Measurements from ENCODE around the gene ZP3. TPM values are rescaled to one million over a fixed set of nuclear protein-coding genes. Genes with fewer than 3 reads are reported as not detected.
"Not testable (repeated sequence)": the region's sequence is repeated elsewhere in the genome, so short reads cannot be mapped to it uniquely, and the experiment has no call there.

The ZP3 gene
- total RNA-seq, 1 donor: 0.63 TPM

- not testable (repeated sequence) for DNase-seq (ENCODE audit: low read depth); H3K4me3 ChIP-seq (ENCODE audit: low read depth, low read length)
These were observed 40.2 kb downstream of the ZP3 start for GRCh38 chr7:76464959-76465358.

- not testable (repeated sequence) for DNase-seq (ENCODE audit: low read depth); H3K4me3 ChIP-seq (ENCODE audit: low read depth, low read length)
These were observed 41.2 kb downstream of the ZP3 start for GRCh38 chr7:76465950-76466349.

- H3K4me3 ChIP-seq (ENCODE audit: low read depth, low read length); DNase-seq (ENCODE audit: low read depth): not testable (repeated sequence)
These were observed 43.1 kb downstream of the ZP3 start for GRCh38 chr7:76467743-76468404.

- H3K4me3 ChIP-seq (ENCODE audit: low read depth, low read length); DNase-seq (ENCODE audit: low read depth): not testable (repeated sequence)
These were observed 46.9 kb downstream of the ZP3 start for GRCh38 chr7:76471556-76472221.

GRCh38 chr7:76473097-76473496 is 48.3 kb downstream of the ZP3 start:
- not testable (repeated sequence) for DNase-seq (ENCODE audit: low read depth); H3K4me3 ChIP-seq (ENCODE audit: low read depth, low read length)

- H3K4me3 ChIP-seq (ENCODE audit: low read depth, low read length); DNase-seq (ENCODE audit: low read depth): not testable (repeated sequence)
These were observed 51.5 kb downstream of the ZP3 start for GRCh38 chr7:76476280-76476679.

- H3K4me3 ChIP-seq (ENCODE audit: low read depth, low read length); DNase-seq (ENCODE audit: low read depth): not testable (repeated sequence)
These were observed 52.2 kb downstream of the ZP3 start for GRCh38 chr7:76476742-76477474.

- not testable (repeated sequence) for H3K4me3 ChIP-seq (ENCODE audit: low read depth, low read length); DNase-seq (ENCODE audit: low read depth)
These were observed 54.9 kb downstream of the ZP3 start for GRCh38 chr7:76479628-76480027.

GRCh38 chr7:76480403-76481253 is 55.9 kb downstream of the ZP3 start:
- H3K4me3 ChIP-seq (ENCODE audit: low read depth, low read length); DNase-seq (ENCODE audit: low read depth): not testable (repeated sequence)

GRCh38 chr7:76482660-76483059 is 57.9 kb downstream of the ZP3 start:
- not testable (repeated sequence) for H3K4me3 ChIP-seq (ENCODE audit: low read depth, low read length); DNase-seq (ENCODE audit: low read depth)

GRCh38 chr7:76483081-76483480 is 58.3 kb downstream of the ZP3 start:
- not testable (repeated sequence) for DNase-seq (ENCODE audit: low read depth); H3K4me3 ChIP-seq (ENCODE audit: low read depth, low read length)

GRCh38 chr7:76484456-76484855 is 59.7 kb downstream of the ZP3 start:
- DNase-seq (ENCODE audit: low read depth); H3K4me3 ChIP-seq (ENCODE audit: low read depth, low read length): not testable (repeated sequence)

GRCh38 chr7:76485822-76486610 is 61.3 kb downstream of the ZP3 start:
- not testable (repeated sequence) for H3K4me3 ChIP-seq (ENCODE audit: low read depth, low read length); DNase-seq (ENCODE audit: low read depth)

- not testable (repeated sequence) for DNase-seq (ENCODE audit: low read depth); H3K4me3 ChIP-seq (ENCODE audit: low read depth, low read length)
These were observed 61.9 kb downstream of the ZP3 start for GRCh38 chr7:76486618-76487017.

GRCh38 chr7:76487969-76488368 is 63.2 kb downstream of the ZP3 start:
- not testable (repeated sequence) for DNase-seq (ENCODE audit: low read depth); H3K4me3 ChIP-seq (ENCODE audit: low read depth, low read length)

Data from fibroblast of the aortic adventitia (primary cell).